Measurements from ENCODE around the gene PSMA6.
"Not testable (repeated sequence)": the region's sequence is repeated elsewhere in the genome, so short reads cannot be mapped to it uniquely, and the experiment has no call there.

The PSMA6 gene

DNA sequence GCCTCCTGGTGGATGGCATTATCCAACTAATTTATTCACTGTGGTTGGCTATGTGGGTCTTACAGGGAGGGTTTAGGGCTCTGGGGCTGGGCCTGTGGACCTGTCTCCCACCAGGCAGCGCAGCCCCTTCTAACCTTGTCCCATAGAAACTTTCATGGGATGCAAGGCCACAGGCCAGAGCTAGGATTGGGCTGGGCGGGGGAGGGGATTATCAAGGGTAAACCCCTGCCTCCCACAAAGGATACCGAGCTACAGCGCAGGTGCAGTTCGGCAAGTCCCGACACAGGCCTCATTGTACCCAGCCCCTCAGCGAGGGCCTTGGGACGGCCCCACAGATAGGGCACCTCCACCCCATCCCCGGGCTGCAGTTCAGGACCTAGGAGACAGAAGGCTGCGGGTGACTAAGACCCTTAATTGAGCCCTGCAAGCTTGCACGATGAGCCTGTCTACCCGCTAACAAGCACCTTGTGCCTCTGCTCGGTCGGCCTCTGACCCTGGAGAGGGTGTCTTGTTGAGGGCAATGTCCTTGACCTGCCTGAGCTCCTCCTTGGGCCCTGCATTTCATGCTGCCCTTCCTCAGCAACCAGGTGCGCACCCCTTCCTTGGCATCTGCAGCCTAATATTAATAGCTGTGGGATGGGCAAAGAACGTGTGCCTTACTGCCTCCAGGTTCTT, 46.7 kb downstream of the PSMA6 start:
- no peak for DNase-seq
- in situ Hi-C loops (cut with MboI; ENCODE audit: low pct_unique_long_range_greater_than_20kb, low sequenced_read_pairs): no loop called here

DNA sequence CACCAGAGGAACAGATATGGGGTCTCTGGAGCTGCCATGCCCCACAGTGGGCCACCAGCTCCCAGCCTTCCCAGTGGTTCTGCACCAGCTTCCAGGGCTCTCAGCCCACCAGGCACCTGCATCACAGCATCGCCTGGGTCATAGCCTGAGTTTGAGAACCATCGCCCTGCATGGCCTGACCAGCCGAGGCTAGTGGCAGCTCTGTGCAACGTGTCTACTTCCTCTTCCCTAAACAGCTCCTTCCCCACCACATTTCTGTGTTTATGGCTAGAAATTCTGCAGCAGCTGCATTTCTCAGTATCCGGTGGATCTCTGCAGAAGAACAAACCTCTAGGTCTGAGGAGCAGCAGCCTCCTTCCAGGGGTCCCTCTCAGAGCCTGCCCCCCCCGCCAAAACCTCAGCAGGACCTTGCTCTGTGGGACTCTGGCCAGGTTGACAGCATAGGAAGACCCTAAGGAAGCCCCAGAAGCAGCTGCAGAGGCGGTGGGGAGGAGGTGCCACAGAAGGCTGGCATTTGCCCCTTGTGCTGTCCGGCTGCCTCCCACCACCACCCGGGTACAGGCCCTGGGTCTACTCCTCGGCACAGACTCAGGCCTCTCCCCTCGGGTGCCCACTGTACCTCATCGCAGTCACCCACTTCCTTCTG, 47.7 kb downstream of the PSMA6 start:
- peak; percentile 83 for DNase-seq
- in situ Hi-C loops (cut with MboI; ENCODE audit: low pct_unique_long_range_greater_than_20kb, low sequenced_read_pairs): no loop called here

DNA sequence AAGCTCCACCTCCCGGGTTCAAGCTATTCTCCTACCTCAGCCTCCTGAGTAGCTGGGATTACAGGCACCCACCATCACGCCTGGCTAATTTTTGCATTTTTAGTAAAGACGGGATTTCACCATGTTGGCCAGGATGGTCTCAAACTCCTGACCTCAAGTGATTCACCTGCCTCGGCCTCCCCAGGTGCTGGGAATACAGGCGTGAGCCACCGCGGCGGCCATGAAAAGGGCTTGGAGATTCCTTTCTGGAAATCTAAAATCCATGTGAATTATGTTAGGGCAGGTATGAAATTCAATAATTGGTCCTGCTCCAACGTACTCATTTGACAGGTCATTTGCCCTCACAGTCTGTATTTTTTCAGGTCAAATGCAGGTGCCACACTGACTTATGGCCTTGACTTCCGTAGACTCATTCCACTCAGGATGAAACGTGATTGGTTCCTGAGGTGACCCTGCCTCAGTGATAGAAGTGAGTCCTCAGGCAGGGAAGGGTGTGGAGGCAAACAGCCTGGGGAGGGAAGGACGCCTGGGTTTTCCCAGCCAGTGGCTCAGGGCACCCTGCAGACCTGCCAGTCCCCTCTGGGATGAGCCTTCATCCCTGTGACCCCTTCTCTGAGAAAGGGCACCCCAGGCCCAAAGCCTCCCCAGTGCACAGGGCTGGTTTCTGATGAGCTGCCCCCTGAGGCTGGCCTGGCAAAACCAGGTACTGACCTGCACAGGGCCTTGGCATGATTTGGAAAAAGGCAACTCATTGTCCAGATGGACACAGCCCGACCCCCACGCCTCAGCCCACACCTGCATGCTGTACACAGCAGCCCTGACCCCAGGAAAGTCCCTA, 48.7 kb downstream of the PSMA6 start:
- DNase-seq: no peak
- in situ Hi-C loops (cut with MboI; ENCODE audit: low pct_unique_long_range_greater_than_20kb, low sequenced_read_pairs): no loop called here

DNA sequence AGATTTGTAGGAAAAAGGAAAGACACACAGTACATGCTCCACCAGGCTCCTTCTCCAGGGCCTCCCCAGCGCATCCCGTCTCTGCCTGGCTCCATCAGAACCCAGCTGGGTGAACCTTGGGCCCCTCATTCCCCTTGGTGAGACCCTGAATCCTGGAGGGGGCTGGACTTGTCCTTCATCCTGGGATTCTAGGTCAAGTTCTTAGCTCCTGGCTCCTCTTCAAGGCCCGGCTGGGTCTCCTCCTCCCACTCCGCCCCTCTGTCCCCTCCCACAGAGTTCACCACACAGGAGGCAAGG, 49.2 kb downstream of the PSMA6 start:
- no peak for DNase-seq
- in situ Hi-C loops (cut with MboI; ENCODE audit: low pct_unique_long_range_greater_than_20kb, low sequenced_read_pairs): no loop called here

DNA sequence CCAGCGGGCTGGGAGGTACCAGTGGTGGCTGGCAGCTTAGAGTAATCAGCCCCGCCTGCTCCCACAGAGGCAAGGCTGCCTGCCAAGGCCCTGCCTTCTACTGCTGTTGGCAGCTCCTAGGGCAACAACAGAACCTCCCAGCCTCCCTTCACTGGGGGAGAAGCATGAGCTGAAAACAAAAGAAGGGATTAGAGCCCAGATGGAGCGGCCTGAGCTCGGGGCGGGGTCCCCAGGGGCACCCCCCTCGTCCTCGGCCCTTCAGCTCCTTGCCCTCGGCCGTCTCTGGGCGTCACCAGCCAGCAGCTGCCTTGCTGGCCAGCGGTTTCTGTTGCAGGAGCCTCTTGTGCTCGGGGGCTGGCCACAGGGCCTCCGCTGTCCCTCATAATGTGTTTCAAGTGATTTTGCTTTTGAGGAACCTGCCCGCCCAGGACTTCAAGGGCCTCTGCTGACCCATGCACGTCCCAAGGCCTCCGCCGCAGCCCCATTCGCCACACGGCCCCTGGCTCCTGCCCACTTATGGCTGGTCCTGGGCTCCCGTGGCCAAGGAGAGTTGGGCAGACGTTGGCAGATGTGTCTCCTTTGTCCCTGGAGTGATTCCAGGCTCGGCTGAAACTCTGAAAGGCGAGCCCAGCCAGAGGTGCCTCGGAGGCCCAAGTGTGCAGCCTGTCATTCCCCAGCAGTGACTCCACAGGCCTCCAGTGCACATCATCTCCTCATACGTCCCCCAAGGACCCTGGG, 49.7 kb downstream of the PSMA6 start:
- in situ Hi-C loops (cut with MboI; ENCODE audit: low pct_unique_long_range_greater_than_20kb, low sequenced_read_pairs): no loop called here
- peak; percentile 72 for DNase-seq

DNA sequence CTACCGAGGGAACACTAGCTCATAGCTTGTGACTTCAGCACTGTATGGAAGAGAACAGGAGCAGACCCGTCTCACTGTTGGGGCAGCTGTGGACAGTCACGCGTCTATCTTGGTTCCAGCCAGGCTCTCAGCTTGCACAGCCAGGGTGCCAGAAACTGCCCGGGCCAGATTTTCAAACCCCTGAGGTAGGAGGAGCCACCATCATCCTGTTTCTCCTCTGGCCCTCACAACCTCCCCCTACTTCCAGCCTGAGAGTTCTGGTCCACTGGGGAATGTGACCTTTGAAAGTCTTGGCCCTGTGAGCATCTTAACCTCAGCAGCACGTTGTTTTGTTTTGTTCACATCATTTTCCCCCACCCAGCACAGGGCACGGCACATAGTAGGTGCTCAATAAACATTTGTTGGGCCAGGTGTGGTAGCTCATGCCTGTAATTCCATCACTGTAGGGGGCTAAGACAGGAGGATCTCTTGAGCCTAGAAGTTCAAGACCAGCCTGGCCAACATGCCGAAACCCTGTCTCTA, 50.4 kb downstream of the PSMA6 start:
- DNase-seq: no peak
- in situ Hi-C loops (cut with MboI; ENCODE audit: low pct_unique_long_range_greater_than_20kb, low sequenced_read_pairs): no loop called here

DNA sequence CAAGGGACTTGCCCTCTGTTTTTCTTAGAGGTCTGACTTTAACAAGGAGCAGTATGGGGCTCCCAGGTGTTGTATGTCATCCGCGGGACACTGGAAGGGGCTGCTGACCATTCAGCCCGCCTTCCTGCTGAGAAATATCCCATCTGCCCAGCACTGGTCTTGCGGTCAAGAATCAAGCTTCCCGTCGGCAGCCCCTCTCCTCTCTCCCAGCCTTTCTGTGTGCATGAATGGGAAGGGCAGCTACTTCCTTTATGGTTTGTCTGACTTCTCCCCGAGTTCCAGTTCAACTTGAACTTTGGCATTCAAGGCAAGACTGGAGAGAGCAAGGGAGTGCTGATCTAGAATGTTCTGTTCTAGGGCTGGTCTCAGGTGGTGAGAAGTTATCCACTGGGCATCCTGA, 51.5 kb downstream of the PSMA6 start:
- DNase-seq: no peak
- in situ Hi-C loops (cut with MboI; ENCODE audit: low pct_unique_long_range_greater_than_20kb, low sequenced_read_pairs): no loop called here

DNA sequence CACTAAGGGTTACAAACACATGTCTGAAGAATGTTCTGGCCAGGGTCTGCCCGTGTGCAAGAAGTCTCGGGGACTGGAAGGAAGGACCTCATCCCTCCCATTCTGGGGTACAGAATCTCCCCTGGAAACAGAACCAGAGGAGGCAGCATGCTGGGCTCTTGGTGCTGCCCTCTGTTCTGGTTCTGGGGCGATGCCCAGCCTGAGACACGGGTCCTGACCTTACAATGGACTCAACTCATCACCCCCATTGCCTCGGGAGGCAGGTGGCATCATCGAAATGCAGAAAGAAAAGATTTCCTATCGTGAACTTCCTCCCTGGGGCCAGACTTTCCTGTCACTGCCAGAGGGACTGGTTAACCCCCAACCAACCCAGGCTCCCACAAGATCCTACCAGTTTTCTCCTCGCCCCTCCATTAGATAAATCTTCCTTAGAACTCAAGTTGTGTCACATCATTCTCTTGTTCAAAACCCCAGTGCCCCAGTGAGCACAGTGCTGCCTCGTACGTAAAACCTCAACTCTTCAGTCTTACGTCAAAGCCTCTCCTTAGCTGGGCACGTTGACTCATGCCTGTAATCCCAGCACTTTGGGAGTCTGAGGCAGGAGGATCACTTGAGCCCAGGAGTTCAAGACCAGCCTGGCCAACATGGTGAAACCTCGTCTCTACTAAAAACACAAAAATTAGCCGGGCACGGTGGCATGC, 52.1 kb downstream of the PSMA6 start:
- in situ Hi-C loops (cut with MboI; ENCODE audit: low pct_unique_long_range_greater_than_20kb, low sequenced_read_pairs): no loop called here
- DNase-seq: no peak

DNA sequence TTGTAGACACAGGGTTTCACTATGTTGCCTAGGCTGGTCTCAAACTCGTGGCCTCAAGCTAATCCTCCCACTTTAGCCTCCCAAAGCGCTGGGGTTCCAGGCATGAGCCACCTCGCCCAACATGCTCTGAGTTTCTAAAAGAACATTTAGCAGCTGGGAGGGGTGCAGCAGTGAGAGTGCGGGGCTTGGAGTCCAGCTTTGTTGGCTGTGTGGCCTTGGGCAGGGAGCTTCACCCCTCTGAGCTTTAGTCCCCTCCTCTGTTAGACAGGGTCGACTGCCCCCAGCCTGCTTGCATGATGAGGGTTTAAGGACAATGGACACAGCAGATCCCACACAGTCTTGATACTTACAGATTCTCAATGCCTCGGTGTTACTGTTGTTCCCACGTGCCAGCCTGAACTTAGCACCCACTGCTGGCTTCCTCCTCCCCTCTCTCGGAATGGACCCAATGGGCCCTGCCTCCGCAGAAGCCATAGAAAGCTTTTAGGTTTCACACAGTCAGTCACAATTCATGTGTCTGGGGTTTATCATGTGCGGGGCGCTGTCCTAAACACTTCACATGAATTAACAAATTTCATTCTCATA, 54.6 kb downstream of the PSMA6 start:
- no peak for DNase-seq
- in situ Hi-C loops (cut with MboI; ENCODE audit: low pct_unique_long_range_greater_than_20kb, low sequenced_read_pairs): no loop called here

DNA sequence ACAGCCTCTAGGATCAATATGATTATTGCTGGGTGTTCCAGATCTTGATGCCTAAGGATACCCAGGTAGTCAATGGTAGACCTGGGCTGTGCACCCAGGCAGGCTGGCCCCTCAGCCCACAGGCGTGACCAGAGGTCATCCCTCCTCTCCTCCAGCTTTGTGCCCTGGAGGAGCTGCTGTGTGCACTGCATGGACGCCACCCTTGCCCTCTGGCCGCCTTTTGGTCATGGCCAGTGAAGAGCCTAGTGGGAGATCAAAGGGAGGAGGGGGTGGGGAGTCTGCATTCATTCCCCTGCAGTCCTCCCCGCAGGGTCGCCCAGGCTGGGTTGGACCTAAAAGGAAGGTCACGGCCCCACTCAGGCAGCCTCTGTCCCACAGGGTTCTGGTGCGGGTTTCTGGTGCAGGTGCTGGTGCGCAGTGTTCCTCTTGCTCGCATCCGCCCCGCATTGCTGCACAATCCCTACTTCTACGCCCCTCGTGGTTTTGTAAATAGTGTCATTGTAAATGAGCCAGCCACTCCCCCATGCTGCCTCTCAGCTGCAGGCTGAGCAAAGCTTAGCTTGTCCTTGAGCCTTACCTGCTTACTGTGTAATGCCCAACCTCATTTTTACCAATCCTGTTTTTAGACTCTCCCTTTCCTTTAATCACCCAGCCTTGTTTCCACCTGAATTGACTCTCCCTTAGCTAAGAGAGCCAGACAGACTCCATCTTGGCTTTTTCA, 55.3 kb downstream of the PSMA6 start:
- in situ Hi-C loops (cut with MboI; ENCODE audit: low pct_unique_long_range_greater_than_20kb, low sequenced_read_pairs): no loop called here
- DNase-seq: peak; percentile 67

DNA sequence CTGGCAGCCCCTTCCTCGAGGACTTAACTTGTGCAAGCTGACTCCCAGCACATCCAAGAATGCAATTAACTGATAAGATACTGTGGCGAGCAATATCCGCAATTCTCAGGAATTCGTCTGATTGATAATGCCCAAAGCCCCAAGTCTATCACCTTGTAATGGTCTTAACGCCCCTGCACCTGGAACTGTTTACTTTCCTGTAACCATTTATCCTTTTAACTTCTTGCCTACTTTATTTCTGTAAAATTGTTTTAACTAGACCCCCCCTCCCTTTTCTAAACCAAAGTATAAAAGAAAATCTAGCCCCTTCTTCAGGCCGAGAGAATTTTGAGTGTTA, 55.8 kb downstream of the PSMA6 start:
- in situ Hi-C loops (cut with MboI; ENCODE audit: low pct_unique_long_range_greater_than_20kb, low sequenced_read_pairs); DNase-seq: not testable (repeated sequence)

DNA sequence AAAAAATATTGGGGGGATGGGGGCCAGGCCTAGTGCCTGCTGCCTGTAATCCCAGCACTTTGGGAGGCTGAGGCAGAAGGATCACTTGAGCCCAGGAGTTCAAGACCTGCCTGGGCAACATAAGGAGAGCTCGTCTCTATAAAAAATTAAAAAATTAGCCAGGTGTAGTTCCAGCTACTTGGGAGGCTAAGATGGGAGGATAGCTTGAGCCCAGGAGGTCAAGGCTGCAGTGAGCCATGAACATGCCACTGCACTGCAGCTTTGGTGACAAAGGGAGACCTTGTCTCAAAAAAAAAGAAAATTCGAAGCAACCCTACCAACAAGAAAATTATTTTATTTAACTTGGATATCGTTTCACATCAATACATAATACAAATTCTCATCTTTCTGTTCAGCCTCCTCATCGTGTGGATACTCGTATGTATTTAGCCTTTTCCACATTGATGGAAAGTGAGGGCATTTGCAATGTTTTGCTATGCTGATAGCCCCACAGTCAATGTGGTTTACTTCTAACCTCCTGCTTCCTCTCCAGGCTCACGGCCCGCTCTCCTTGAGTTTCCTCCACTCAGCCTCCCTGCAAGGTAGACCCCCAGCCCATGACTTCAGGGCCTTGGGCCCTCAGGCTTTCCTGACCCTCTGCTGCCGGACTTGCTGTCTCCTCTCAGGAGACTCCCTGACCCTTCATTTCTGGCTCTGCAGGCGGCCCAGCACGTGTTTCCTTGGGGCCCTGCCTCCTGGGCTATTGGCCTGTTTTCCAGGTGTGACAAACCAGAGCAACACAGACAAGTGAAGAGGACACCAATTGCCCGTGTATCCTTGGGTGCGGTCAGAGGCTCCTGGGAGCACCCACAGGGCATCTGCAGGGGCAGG, 57.5 kb downstream of the PSMA6 start:
- no peak for DNase-seq
- in situ Hi-C loops (cut with MboI; ENCODE audit: low pct_unique_long_range_greater_than_20kb, low sequenced_read_pairs): no loop called here

DNA sequence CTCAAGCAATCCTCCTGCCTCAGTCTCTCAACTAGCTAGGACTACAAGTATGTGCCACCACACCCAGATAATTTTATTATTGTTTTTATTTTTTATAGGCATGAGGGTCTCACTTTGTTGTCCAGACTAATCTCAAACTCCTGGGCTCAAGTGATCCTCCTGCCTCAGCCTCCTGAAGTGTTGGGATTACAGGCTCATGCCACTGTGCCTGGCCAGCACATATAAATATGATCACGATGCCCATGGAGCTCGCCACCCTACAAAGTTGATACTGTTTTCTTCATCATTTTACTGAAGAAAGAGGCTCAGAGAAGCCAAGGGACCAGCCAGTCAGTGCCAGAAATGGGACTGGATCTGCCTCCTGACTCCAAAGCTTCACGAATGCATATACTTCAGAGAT, 59.3 kb downstream of the PSMA6 start:
- no peak for DNase-seq
- in situ Hi-C loops (cut with MboI; ENCODE audit: low pct_unique_long_range_greater_than_20kb, low sequenced_read_pairs): no loop called here

DNA sequence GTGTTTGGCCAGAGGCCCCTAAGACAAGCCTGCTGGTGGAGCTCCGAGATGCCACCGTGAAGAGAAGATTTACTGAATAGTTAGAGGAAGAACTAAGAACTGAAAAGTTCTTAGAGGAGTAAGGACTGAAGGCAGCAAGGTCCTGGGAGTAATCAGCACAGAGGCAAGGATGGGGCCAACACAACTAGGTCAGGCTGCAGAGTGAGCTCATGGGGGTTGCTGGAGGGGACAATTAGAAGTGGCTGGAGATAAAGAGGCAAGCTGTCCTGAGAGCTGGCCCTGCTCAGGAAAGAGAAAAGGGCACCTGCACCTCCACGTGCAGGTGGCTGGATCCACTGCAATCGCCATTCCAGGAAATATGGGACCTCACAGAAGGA, 59.7 kb downstream of the PSMA6 start:
- no peak for DNase-seq
- in situ Hi-C loops (cut with MboI; ENCODE audit: low pct_unique_long_range_greater_than_20kb, low sequenced_read_pairs): no loop called here

DNA sequence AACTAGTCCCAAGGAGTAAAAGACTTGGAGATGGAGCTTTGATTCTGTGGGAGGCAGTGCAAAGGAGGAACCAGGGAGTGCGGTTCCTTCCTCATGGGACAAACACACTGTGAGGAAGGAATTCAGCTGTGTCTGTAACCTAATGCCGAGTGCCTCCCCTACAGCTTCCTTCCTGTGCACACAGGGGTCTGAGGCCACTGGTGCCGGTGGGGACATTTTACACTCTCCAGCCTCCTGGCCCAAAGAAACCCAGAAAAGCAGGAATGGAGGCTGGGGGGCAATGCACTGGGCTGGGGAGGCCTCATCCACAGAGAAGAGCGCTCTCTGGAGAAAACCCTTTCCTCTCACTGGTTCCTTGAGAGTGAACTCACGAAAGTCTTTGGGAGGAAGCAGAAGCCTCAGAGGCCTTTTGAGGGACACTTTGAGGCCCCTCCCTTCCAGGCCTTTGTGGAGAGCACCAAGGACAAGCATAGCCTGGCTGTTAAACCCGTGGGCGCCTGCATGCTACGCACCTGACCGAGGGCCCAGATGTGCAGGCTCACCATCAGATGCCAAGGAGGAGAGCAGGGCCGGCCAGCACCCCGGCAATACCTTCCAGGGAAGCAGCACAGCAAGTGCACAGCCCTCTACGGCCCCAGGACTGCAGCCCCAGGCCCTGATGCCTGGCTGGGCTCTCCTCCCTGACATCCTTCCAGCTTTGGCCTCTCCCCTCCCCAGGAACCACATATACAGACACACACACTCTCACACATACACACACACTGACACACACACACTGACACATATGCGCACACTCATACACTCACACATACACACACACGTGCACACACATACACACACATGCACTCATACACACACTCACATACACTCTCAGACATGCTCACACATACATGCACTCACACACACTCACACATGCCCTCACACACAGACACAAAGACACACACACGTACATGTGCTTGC, 60.4 kb downstream of the PSMA6 start:
- in situ Hi-C loops (cut with MboI; ENCODE audit: low pct_unique_long_range_greater_than_20kb, low sequenced_read_pairs): no loop called here
- DNase-seq: peak; percentile 73

DNA sequence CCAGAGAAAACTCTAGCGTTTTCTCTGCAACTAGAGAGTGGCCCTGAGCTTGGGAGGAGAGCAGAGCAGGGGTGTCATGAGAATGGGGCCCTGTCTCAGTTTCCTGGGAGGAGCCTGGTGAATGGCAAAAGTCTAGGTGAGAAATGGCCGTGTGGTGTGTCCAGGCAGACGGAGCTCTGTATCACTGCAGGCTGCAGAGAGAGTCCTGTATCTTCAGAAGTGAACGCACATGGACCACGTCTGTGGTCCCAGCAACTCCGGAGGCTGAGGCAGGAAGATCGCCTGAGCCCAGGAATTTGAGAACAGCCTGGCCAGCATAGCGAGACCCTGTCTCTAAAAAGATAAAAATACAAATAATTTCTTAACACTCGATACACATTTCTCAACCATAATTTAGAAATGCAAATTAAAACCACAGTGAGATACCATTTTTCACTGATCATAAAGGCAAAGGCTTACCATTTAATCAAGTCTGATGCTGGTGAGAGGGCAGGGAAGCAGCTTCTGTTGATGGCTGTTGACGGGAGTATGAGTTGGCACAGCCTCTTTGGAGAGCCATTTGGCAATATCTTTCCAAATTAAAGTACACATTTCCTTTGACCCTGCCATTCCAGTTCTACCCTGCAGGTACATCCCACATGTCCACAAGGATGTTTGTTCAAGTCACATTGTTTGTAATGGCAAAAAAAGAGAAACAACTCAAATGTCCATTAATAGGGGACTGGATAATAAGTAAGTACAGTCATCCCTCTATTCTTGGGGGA, 61.4 kb downstream of the PSMA6 start:
- in situ Hi-C loops (cut with MboI; ENCODE audit: low pct_unique_long_range_greater_than_20kb, low sequenced_read_pairs): no loop called here
- DNase-seq: no peak

Measured in KBM-7 (cell line).